ENCODE measurements around the gene SLC5A5.

SLC5A5 gene

DNA sequence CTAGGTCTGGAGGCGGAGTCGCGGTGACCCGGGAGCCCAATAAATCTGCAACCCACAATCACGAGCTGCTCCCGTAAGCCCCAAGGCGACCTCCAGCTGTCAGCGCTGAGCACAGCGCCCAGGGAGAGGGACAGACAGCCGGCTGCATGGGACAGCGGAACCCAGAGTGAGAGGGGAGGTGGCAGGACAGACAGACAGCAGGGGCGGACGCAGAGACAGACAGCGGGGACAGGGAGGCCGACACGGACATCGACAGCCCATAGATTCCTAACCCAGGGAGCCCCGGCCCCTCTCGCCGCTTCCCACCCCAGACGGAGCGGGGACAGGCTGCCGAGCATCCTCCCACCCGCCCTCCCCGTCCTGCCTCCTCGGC is at the start of gene SLC5A5:
Gene SLC5A5 (plus strand): TSS at position 68 of the 373 bp plus-strand sequence. CDS start 375 bp downstream, outside the sequence.
- DNase-seq = peak in 1 of 2 experiments; percentile 50

DNA sequence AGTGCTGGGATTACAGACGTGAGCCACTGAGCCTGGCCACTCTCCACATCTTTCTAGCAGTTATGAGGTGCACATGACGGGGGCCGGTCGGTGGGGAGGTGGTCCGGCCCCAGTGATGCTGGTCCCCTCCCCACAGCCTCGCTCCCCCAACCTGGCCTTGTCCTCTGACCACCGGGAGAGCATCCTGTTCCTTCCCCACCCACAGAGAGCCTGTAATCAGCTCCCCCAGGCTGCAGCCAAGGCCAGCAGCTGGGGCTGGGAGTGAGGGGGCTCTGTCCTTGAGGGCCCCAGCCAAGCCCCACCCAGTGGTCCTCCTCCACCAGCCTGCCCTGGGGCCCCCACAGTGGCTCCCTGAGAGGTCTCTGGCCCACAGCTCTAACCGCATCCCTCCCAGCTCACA is 47.4 kb upstream of the SLC5A5 start:
- DNase-seq = no peak

DNA sequence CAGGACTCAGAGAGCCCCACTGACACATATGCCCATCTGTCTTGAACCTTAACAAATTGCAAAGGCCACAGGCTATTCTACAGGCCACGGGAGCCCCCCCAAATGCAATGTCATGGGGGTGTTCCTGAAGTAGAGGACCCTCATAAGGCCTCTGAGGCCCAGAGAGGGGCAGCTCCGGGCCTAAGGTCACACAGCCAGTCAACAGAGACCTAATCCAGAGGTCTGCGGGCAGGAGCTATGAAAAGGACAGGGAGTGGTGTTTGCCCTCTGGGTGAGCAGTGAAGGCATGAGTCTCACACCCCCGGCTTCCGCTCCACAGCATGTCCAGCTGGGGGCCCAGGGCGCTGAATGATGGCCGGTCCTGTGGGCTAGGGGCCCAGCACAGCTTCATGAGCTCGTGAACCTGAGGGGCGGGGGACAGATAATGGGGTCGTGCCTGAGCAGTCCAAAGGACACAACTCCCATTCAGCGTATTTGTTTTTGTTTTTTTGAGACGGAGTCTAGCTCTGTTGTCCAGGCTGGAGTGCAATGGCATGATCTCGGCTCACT is 45.2 kb upstream of the SLC5A5 start:
- no peak for DNase-seq

- no peak for DNase-seq
Observed at GRCh38 chr19:17829855-17830566, 41.7 kb upstream of the SLC5A5 start.

GRCh38 chr19:17830567-17831418 is 41.0 kb upstream of the SLC5A5 start:
- peak; percentile 59 to 63 for DNase-seq

DNA sequence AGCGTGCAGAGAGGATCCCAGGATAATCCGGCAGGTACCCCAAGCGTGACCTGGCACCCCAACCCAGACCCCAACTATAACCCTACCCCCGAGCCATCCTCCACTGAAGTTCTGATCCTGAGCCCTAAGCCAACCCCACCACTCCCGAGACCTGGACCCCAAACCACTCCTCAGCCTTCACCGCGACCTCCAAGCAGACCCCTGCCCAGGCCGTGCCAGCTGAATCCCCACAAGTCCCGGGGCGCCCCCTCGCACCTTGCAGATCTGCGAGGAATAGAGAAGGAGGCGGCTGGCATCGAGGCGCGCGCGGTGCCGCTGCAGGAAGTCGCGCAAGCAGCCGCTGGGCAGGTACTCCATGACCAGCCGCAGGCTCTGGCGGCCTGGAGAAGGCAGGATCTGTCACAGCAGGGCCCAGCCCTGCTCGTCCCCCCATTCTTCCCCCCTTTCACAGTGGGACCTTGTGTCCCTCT is 40.3 kb upstream of the SLC5A5 start:
- DNase-seq = no peak

- DNase-seq = no peak
Observed at GRCh38 chr19:17832443-17833208, 39.1 kb upstream of the SLC5A5 start.

DNA sequence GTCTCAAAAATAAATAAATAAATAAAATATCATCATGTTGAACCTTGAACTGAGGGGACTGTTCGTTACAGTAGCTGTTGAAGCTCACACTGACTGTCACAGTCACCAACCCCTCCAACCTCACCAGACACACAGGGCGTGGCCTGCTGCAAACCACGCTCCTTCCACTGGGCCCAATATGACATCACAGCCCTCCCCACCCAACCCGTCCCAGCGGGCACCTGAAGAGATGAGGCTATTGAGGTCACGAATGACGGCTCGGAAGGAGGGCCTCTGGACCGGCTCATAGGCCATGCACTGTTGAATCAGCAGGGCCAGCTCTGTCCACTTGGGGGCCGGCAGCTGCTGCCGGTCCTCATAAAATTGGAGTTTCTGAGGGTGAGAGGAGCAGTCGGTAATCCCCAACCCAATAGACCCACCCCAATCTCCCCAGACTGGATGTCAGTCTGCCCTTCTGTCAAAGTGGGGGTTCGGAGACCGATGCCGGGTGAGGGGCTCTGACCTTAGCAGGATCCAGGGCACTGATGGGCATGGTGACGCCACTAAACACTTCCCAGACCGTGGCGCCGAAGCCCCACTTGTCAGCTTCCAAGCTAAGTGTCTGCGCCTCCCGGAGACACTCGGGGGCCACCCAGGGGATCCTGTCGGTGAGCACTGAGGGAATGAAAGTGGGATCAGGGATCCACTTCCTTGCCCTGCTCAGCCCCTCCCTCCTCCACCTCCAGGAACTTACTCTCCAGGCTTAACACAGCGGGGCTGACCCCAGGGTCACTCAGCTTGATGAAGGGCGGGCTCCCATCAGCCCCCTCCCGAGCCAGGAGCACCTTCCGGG is 37.2 kb upstream of the SLC5A5 start:
- DNase-seq = no peak

DNA sequence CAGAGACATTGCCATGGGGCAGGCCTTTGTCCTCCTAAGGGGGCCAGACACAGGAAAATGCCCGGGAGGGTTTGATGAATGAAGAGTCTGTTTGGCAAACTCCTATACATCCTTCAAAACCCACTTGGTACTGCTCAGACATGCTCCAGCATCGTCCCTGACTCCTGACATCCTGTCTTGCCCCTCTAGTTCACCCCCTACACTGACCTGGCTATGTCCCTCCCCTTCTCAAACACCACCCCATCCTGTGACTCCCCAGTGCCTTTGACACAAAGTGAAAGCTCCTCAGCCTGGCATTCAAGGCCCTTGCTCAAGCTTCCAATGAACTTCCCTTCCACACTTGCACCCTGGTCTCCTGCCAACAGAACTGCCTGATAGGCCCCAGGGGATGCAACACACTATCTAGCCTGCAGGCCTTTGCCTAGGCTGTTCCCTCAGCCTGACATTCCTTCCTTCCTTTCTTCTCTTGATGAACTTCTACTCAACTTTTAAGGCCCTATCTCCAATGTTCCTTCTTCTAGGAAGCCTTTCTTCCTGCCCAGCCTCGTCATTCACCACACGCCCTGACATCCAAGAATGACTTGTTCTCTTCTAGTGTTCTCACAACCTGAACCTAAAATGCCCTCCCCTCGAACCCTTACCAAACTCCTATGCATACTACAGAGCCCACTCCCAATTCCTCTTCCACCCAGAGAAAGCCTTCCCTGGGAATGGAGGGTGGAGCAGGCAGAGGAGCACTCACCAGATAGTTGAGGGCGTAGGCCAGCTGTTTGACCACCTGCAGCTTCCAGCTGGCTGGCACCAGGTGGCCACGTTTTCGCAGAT is 36.4 kb upstream of the SLC5A5 start:
- no peak for DNase-seq

DNA sequence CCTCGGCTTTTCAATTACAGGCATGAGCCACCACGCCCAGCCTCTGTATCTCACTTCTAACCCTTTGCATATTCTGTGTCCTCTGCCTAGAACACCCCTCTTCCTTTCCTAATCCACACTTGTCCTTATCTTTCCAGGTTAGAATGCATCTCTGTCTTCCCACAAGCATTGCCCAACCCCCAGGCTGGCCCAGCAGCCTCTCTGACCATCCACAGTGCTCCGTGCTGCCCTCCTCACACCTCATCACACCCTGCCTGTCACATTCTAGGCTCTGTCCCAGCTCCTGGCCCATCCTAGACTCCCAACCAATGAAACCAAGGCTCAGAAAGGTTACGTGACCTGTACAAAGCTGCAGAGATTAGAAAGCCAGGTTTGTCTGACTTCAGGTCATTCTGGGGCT is 35.2 kb upstream of the SLC5A5 start:
- DNase-seq = no peak

DNA sequence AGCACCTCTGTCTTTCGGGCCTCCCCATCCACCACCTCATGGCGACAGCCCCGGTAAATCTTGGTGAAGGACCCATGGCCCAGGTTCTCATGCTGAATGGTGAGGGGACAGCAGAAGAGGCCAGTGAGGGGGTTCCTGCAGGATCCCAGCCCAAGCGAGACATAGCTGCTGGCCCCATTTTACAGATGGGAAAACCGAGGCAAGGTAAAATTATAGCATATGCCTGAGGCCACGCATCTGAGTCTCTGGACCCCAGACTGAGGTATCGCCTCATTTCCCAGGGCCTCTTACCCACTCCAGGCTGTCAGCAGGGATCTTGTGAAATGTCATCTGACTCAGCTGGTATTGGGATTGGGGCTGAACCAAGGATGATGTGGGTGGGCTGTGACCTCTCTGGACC is 33.8 kb upstream of the SLC5A5 start:
- DNase-seq = no peak

DNA sequence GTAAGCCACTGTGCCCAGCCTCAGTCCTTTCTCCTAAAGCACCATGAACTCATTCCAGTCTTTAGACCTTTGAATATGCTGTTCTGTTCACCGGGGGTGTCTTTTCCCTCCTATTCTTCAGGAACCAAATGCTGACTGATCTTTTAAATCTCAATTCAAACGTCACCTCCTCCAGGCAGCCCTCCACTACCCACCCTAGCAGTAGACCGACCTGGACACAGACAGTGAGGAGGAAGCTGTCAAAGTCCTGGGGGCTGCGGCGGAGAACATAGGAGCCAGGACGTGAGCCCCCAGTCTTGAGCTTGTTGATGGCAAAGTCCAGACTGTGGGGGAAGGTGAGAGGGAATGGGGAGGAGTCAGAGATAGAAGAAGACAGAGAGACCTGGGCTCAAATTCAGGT is 31.7 kb upstream of the SLC5A5 start:
- DNase-seq = no peak

DNA sequence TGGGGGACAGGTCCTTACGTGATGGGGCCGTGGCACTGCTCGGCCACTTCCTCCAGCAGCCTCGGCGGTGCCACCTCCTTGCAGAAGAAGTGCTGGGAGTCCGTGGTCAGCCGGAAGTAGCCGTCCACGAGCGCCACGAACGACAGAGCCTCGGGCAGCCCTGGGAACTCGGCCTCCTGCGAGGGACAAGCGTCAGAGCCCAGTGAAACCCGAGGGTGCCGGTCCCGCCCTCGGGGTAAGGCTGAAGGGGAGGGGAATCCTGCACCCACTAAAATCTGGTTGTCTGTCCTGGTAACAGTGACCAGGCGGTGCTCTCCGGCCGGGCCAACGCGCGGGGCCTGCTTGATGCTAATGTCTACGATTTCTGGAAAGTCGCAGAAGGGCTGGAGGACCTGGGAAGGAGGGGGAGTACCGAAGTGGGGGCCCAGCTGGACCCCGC is 30.4 kb upstream of the SLC5A5 start:
- no peak for DNase-seq

GRCh38 chr19:17841810-17842662 is 29.7 kb upstream of the SLC5A5 start:
- peak; percentile 78 to 80 for DNase-seq

DNA sequence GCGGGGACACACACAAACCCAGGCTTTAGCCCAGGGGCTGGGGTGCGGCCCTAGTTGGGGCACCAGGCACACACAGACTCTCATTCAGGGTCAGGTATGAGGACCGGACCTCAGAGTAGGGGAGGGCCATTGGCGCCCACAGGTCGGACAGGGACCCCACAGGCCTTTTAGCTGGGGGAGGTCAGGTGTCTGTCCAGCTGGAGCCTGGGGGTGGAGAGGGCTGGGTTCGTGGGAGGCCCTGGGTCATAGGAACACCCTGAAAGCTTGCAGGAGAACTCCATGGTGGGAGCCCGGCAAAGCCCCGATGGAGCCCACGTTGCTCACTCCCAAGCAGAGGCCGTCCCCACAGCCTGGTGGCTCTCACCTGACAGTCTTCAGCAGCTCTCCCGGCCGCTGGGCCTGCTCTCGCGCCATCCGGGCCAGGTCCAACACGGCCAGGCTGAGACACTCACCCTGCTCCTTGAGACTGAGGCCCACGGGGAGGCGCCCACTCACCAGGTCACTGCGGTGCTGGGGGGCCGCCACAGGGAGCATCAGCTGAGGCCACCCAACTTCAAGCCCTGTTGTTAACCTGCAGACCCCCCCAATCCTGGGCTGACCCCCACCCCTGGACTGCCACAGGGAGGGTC is 29.0 kb upstream of the SLC5A5 start:
- no peak for DNase-seq

GRCh38 chr19:17843292-17843827 is 28.4 kb upstream of the SLC5A5 start:
- no peak for DNase-seq

DNA sequence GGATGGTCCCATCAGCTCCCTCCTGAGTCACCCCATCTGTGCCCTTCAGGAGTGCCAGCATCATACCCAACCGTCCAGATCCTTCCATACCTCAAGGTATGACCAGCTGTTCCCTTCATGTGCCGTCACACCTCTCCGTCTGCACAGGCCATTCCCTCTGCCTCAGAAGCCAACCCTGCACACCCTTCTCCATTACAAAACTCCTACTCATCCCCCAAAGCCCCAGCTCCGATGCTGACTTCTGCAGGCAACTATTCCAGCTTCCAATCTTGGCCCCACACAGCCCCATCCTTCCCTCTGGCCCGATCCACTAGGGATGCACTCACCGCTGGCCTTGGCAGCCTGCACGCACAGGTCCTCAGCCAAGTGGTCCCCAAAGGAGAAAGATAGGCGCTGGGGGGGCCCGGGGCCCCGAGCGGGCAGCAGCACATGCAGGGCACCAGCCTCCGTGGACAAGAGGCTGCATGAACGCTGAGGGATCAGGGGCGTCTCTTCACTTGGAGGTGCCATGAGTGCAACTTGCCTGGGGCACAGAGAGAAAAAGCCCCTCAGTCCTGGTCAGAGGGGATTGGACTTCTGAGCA is 27.7 kb upstream of the SLC5A5 start:
- DNase-seq = no peak

- DNase-seq = peak in 1 of 2 experiments; percentile 56
Observed at GRCh38 chr19:17846146-17846545, 25.6 kb upstream of the SLC5A5 start.
